WTC11 (cell line): ENCODE measurements around the gene NIFK. TPM values are rescaled to one million over a fixed set of nuclear protein-coding genes. Genes with fewer than 3 reads are reported as not detected.

ENCODE experiments used
- CREB1 ChIP-seq: sonication (generic); formaldehyde crosslinking; IDR thresholded peaks from 2 replicates; pipeline ENCODE4 v1.8.0; 2023; ENCODE audit warnings: mild to moderate bottlenecking, missing genetic modification reagents
- ELF4 ChIP-seq: sonication (generic); formaldehyde crosslinking; IDR thresholded peaks from 2 replicates; pipeline ENCODE4 v1.8.1; 2022; ENCODE audit warnings: low read depth, mild to moderate bottlenecking, moderate library complexity, missing genetic modification reagents
- ESRRA ChIP-seq: sonication (generic); formaldehyde crosslinking; IDR thresholded peaks from 2 replicates; pipeline ENCODE4 v1.8.1; 2022; ENCODE audit warnings: mild to moderate bottlenecking, missing genetic modification reagents, borderline replicate concordance
- FOXK1 ChIP-seq: sonication (generic); formaldehyde crosslinking; IDR thresholded peaks from 2 replicates; pipeline ENCODE4 v1.8.0; 2022; ENCODE audit warnings: mild to moderate bottlenecking, moderate library complexity, missing genetic modification reagents
- GTF2I ChIP-seq: fragments of 250-450 bp; sonication (Bioruptor Pico); conservative IDR thresholded peaks from 2 replicates; pipeline ENCODE4 v1.4.0; 2021; ENCODE audit warnings: mild to moderate bottlenecking
- IRF2 ChIP-seq: sonication (generic); formaldehyde crosslinking; IDR thresholded peaks from 2 replicates; pipeline ENCODE4 v1.8.0; 2022; ENCODE audit warnings: low read depth, missing genetic modification reagents, borderline replicate concordance
- KAT7 ChIP-seq: sonication (generic); formaldehyde crosslinking; IDR thresholded peaks from 2 replicates; pipeline ENCODE4 v1.8.1; 2023; ENCODE audit warnings: missing genetic modification reagents, mild to moderate bottlenecking, borderline replicate concordance
- NFATC4 ChIP-seq: fragments of 250-450 bp; sonication (Bioruptor Pico); IDR thresholded peaks from 2 replicates; pipeline ENCODE4 v1.9.0; 2021; ENCODE audit warnings: mild to moderate bottlenecking
- NR3C1 ChIP-seq: sonication (generic); formaldehyde crosslinking; conservative IDR thresholded peaks from 2 replicates; pipeline ENCODE4 v1.8.1; 2023; ENCODE audit warnings: low read depth, mild to moderate bottlenecking, missing genetic modification reagents
- PRRX2 ChIP-seq: fragments of 250-450 bp; sonication (Bioruptor Pico); IDR thresholded peaks from 2 replicates; pipeline ENCODE4 v1.8.0; 2021; ENCODE audit warnings: mild to moderate bottlenecking
- TCF7 ChIP-seq: sonication (generic); formaldehyde crosslinking; IDR thresholded peaks from 2 replicates; pipeline ENCODE4 v1.8.0; 2022; ENCODE audit warnings: mild to moderate bottlenecking, low read depth, missing genetic modification reagents, moderate library complexity
- TEAD1 ChIP-seq: sonication (generic); formaldehyde crosslinking; IDR thresholded peaks from 2 replicates; pipeline ENCODE4 v1.8.0; 2022; ENCODE audit warnings: mild to moderate bottlenecking, missing genetic modification reagents
- TP53 ChIP-seq: sonication (generic); formaldehyde crosslinking; IDR thresholded peaks from 2 replicates; pipeline ENCODE4 v1.8.1; 2023; ENCODE audit warnings: mild to moderate bottlenecking, missing genetic modification reagents
- ZNF121 ChIP-seq: sonication (generic); formaldehyde crosslinking; IDR thresholded peaks from 2 replicates; pipeline ENCODE4 v1.8.0; 2023; ENCODE audit warnings: missing genetic modification reagents
- ZNF232 ChIP-seq: sonication (generic); formaldehyde crosslinking; IDR thresholded peaks from 2 replicates; pipeline ENCODE4 v1.8.0; 2022; ENCODE audit warnings: mild to moderate bottlenecking, missing genetic modification reagents
- ZNF317 ChIP-seq: sonication (generic); formaldehyde crosslinking; IDR thresholded peaks from 2 replicates; pipeline ENCODE4 v1.8.1; 2023; ENCODE audit warnings: low read depth, mild to moderate bottlenecking, moderate library complexity, missing genetic modification reagents, borderline replicate concordance
- ZNF416 ChIP-seq: fragments of 250-450 bp; sonication (Bioruptor Pico); IDR thresholded peaks from 2 replicates; pipeline ENCODE4 v1.9.0; 2021; ENCODE audit warnings: mild to moderate bottlenecking, inconsistent platforms
- total RNA-seq: library from RNA; stranded (reverse); gene quantifications from 3 replicates; pipeline ENCODE4 v1.2.3, GENCODE V29; 2021
- TF ChIP-seq, protein P1 (sequence below): fragments of 250-450 bp; sonication (Bioruptor Pico); conservative IDR thresholded peaks from 2 replicates; pipeline ENCODE4 v1.9.0; 2021; ENCODE audit warnings: mild to moderate bottlenecking
- TF ChIP-seq, protein P2 (sequence below): fragments of 250-450 bp; sonication (Bioruptor Pico); IDR thresholded peaks from 2 replicates; pipeline ENCODE4 v1.9.0; 2021; ENCODE audit warnings: moderate library complexity, mild to moderate bottlenecking, inconsistent platforms, borderline replicate concordance
- TF ChIP-seq, protein P3 (sequence below): sonication (generic); formaldehyde crosslinking; IDR thresholded peaks from 2 replicates; pipeline ENCODE4 v1.8.0; 2023; ENCODE audit warnings: missing genetic modification reagents, mild to moderate bottlenecking, borderline replicate concordance
- TF ChIP-seq, protein P4 (sequence below): sonication (generic); formaldehyde crosslinking; IDR thresholded peaks from 2 replicates; pipeline ENCODE4 v1.8.0; 2022; ENCODE audit warnings: mild to moderate bottlenecking, missing genetic modification reagents
- TF ChIP-seq, protein P5 (sequence below): sonication (generic); formaldehyde crosslinking; IDR thresholded peaks from 2 replicates; pipeline ENCODE4 v1.8.0; 2022; ENCODE audit warnings: mild to moderate bottlenecking, missing genetic modification reagents
- TF ChIP-seq, protein P6 (sequence below): sonication (generic); formaldehyde crosslinking; IDR thresholded peaks from 2 replicates; pipeline ENCODE4 v1.8.0; 2023; ENCODE audit warnings: missing genetic modification reagents
- TF ChIP-seq, protein P7 (sequence below): sonication (generic); formaldehyde crosslinking; IDR thresholded peaks from 2 replicates; pipeline ENCODE4 v1.8.1; 2023; ENCODE audit warnings: mild to moderate bottlenecking, moderate library complexity, missing genetic modification reagents
- TF ChIP-seq, protein P8 (sequence below): sonication (generic); formaldehyde crosslinking; IDR thresholded peaks from 2 replicates; pipeline ENCODE4 v1.8.1; 2023; ENCODE audit warnings: mild to moderate bottlenecking, missing genetic modification reagents, moderate library complexity
- TF ChIP-seq, protein P9 (sequence below): sonication (generic); formaldehyde crosslinking; IDR thresholded peaks from 2 replicates; pipeline ENCODE4 v1.8.0; 2022; ENCODE audit warnings: mild to moderate bottlenecking, missing genetic modification reagents

The NIFK gene
- total RNA-seq, 1 experiment from 2014 or later: 91.3 TPM

DNA sequence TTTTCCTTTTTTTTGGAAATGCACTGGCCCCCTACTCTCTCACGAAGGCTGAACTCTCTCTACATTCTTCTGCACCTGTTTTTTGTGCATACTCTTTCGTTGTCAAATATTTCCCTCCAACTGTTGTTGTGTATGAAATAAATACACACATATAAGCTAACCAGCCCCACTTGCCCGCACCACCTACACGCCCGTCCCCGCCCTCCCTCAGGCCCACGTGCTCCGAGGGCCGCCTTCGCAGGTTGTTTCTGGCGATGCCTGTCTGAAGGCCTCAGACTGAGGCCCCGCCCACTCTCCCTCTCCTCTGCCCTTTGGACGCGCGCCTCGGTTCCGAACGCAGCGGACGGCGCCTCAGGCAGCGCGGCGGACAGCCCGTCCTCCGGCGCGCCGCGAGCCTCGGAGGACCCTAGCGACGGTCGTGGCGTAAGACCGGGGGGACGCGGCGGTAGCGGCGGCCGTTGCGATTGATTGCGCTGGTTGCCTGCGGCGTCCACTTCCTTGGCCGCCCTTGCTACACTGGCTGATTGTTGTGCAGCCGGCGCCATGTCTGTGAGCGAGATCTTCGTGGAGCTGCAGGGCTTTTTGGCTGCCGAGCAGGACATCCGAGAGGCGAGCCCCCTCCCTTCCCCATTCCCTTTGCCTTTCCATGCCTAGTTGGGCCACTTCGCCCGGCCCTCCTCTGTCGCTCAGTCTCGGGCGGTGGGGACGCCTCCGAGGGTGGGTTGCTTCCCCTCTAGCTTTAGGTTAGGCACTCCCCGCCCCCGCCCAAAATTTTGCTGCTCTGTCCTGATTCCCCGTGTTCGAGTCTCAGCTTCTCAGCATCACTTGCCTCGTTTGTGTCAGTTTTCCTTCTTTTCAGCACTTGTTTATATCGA is 18.8 kb upstream of the NIFK start, which contains the start of gene TSN (continued):
- TF ChIP-seq, protein P1, sequence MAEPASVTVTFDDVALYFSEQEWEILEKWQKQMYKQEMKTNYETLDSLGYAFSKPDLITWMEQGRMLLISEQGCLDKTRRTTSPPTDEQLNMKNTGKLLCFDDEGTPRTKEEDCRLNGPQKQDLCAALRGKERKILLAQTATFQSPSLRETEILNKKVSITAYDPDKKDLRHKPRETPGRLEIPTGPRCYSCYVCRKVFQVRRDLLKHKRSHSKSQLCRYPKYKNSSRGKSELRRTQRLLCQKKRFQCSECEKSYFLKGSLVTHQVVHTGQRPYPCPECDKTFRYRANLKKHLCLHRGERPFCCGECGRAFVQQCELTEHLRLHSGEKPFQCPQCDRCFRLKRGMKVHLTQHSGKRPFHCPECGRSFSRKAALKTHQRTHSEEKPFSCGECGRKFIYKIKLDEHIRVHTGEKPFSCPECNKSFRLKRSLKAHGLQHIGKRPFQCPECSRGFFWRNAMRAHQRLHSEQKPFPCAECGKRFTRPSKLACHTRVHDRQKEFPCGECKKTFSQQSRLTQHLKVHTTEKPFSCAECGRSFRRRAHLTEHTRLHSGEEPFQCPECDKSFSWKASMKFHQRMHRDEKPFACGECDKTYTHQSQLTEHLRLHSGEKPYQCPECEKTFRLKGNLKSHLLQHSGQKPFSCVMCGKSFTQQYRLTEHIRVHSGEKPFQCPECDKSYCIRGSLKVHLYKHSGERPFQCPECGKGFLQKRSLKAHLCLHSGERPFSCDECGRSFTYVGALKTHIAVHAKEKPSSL (CRISPR knock-in tag): no peak
- no peak for TF ChIP-seq TP53
- TF ChIP-seq NR3C1 (CRISPR knock-in tag): no peak
- peak; percentile 70; the same call in 1 of the 2 replicates for TF ChIP-seq KAT7
- no peak for TF ChIP-seq ZNF317 (CRISPR knock-in tag)
- TF ChIP-seq TEAD1: peak; percentile 92
- TF ChIP-seq, protein P2, sequence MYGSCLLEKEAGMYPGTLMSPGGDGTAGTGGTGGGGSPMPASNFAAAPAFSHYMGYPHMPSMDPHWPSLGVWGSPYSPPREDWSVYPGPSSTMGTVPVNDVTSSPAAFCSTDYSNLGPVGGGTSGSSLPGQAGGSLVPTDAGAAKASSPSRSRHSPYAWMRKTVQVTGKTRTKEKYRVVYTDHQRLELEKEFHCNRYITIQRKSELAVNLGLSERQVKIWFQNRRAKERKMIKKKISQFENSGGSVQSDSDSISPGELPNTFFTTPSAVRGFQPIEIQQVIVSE (CRISPR knock-in tag): no peak
- TF ChIP-seq, protein P3, sequence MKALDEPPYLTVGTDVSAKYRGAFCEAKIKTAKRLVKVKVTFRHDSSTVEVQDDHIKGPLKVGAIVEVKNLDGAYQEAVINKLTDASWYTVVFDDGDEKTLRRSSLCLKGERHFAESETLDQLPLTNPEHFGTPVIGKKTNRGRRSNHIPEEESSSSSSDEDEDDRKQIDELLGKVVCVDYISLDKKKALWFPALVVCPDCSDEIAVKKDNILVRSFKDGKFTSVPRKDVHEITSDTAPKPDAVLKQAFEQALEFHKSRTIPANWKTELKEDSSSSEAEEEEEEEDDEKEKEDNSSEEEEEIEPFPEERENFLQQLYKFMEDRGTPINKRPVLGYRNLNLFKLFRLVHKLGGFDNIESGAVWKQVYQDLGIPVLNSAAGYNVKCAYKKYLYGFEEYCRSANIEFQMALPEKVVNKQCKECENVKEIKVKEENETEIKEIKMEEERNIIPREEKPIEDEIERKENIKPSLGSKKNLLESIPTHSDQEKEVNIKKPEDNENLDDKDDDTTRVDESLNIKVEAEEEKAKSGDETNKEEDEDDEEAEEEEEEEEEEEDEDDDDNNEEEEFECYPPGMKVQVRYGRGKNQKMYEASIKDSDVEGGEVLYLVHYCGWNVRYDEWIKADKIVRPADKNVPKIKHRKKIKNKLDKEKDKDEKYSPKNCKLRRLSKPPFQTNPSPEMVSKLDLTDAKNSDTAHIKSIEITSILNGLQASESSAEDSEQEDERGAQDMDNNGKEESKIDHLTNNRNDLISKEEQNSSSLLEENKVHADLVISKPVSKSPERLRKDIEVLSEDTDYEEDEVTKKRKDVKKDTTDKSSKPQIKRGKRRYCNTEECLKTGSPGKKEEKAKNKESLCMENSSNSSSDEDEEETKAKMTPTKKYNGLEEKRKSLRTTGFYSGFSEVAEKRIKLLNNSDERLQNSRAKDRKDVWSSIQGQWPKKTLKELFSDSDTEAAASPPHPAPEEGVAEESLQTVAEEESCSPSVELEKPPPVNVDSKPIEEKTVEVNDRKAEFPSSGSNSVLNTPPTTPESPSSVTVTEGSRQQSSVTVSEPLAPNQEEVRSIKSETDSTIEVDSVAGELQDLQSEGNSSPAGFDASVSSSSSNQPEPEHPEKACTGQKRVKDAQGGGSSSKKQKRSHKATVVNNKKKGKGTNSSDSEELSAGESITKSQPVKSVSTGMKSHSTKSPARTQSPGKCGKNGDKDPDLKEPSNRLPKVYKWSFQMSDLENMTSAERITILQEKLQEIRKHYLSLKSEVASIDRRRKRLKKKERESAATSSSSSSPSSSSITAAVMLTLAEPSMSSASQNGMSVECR: peak; percentile 94
- TF ChIP-seq GTF2I (CRISPR knock-in tag): no peak
- no peak for TF ChIP-seq ZNF416 (CRISPR knock-in tag)
- TF ChIP-seq, protein P4, sequence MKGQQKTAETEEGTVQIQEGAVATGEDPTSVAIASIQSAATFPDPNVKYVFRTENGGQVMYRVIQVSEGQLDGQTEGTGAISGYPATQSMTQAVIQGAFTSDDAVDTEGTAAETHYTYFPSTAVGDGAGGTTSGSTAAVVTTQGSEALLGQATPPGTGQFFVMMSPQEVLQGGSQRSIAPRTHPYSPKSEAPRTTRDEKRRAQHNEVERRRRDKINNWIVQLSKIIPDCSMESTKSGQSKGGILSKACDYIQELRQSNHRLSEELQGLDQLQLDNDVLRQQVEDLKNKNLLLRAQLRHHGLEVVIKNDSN (CRISPR knock-in tag): peak; percentile 97
- TF ChIP-seq, protein P5, sequence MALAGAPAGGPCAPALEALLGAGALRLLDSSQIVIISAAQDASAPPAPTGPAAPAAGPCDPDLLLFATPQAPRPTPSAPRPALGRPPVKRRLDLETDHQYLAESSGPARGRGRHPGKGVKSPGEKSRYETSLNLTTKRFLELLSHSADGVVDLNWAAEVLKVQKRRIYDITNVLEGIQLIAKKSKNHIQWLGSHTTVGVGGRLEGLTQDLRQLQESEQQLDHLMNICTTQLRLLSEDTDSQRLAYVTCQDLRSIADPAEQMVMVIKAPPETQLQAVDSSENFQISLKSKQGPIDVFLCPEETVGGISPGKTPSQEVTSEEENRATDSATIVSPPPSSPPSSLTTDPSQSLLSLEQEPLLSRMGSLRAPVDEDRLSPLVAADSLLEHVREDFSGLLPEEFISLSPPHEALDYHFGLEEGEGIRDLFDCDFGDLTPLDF (CRISPR knock-in tag): no peak
- peak; percentile 56 for TF ChIP-seq ZNF121 (CRISPR knock-in tag)
- TF ChIP-seq PRRX2: no peak
- no peak for TF ChIP-seq IRF2 (CRISPR knock-in tag)
- no peak for TF ChIP-seq NFATC4 (CRISPR knock-in tag)
- TF ChIP-seq, protein P6, sequence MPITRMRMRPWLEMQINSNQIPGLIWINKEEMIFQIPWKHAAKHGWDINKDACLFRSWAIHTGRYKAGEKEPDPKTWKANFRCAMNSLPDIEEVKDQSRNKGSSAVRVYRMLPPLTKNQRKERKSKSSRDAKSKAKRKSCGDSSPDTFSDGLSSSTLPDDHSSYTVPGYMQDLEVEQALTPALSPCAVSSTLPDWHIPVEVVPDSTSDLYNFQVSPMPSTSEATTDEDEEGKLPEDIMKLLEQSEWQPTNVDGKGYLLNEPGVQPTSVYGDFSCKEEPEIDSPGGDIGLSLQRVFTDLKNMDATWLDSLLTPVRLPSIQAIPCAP (CRISPR knock-in tag): no peak
- TF ChIP-seq, protein P7, sequence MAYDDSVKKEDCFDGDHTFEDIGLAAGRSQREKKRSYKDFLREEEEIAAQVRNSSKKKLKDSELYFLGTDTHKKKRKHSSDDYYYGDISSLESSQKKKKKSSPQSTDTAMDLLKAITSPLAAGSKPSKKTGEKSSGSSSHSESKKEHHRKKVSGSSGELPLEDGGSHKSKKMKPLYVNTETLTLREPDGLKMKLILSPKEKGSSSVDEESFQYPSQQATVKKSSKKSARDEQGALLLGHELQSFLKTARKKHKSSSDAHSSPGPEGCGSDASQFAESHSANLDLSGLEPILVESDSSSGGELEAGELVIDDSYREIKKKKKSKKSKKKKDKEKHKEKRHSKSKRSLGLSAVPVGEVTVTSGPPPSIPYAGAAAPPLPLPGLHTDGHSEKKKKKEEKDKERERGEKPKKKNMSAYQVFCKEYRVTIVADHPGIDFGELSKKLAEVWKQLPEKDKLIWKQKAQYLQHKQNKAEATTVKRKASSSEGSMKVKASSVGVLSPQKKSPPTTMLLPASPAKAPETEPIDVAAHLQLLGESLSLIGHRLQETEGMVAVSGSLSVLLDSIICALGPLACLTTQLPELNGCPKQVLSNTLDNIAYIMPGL (CRISPR knock-in tag): peak; percentile 61
- no peak for TF ChIP-seq ESRRA (CRISPR knock-in tag)
- TF ChIP-seq FOXK1 (CRISPR knock-in tag): peak; percentile 99
- TF ChIP-seq, protein P8, sequence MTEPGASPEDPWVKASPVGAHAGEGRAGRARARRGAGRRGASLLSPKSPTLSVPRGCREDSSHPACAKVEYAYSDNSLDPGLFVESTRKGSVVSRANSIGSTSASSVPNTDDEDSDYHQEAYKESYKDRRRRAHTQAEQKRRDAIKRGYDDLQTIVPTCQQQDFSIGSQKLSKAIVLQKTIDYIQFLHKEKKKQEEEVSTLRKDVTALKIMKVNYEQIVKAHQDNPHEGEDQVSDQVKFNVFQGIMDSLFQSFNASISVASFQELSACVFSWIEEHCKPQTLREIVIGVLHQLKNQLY (CRISPR knock-in tag): no peak
- no peak for TF ChIP-seq ELF4 (CRISPR knock-in tag)
- peak; percentile 40; the same call in 1 of the 2 replicates for TF ChIP-seq ZNF232 (CRISPR knock-in tag)
- TF ChIP-seq, protein P9, sequence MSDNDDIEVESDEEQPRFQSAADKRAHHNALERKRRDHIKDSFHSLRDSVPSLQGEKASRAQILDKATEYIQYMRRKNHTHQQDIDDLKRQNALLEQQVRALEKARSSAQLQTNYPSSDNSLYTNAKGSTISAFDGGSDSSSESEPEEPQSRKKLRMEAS (CRISPR knock-in tag): peak; percentile 97
- no peak for TF ChIP-seq TCF7 (CRISPR knock-in tag)
- no peak for TF ChIP-seq CREB1 (CRISPR knock-in tag)
